Stimulated activated CD4-positive, alpha-beta T cell treated with anti-CD3 and anti-CD28 coated beads, Interleukin-12 subunit alpha, Interleukin-12 subunit beta, amount 100 ng/mL, for 24 hours (primary cell): ENCODE data around the gene KIF12.
"Not testable (repeated sequence)": the region's sequence is repeated elsewhere in the genome, so short reads cannot be mapped to it uniquely, and the experiment has no call there.

Source experiments
- DNase-seq, 2 experiments: peaks; one replicate each; pipeline ENCODE4 v3.0.0-alpha.2; 2020; ENCODE audit warnings: low read depth in 2 of 2

The KIF12 gene

DNA sequence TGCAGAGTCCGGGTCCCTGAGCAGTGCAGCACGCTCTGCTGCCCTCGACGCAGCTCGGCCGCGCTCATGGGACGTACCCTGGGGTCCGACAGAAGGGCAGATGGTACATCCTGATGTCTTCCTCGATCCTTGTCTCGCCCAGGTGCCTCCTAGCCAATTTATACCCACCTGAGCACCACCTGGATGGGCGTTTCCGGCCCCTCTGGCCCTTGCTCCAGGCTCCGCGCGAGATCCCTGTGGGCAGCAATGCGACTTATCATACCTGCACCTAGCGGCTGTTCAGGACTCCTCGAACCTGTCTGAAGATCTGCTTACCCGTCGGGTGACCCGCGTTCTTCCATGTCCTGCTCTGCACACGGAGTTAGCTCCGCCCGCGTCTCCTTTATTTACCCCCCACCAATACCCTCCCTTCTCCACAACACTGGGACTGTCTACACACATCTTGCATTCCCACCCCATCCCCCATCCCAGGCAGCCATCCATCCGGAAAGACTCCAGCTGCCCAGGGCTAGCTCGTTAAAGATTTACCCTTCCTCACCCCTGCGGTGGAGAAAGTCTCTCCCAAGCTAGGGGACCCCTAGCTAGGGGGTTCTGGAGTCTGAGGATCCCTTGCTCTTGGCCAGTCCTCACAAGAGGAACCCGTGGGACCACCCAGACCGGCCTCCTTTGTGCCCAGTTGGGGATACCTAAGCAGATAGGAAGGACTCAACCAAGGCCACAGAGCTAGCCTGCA, at the start of gene KIF12:
TSS of gene KIF12 (minus strand) at position 357 of the 733 bp plus-strand sequence. CDS start at position 341, 16 bp downstream.
- no peak for DNase-seq

DNA sequence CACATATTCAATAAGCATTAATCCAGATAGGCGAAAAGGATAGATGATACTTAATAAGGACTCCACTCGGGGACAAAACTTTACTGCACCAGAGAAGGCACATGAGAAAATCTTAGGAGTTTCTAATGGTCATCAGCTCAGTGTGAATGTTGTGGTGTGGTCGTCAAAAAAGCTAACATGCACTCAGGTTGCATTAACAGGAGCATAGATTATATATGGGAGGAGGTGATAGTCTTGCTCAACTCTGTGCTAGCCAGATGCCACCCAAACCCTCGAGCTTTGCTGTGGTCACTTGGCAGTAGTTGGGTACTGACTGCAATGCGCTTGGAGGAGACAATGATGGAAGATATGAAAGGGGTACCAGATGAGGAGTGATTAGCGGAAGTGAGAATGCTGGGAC, 47.6 kb upstream of the KIF12 start:
- DNase-seq: no peak

DNA sequence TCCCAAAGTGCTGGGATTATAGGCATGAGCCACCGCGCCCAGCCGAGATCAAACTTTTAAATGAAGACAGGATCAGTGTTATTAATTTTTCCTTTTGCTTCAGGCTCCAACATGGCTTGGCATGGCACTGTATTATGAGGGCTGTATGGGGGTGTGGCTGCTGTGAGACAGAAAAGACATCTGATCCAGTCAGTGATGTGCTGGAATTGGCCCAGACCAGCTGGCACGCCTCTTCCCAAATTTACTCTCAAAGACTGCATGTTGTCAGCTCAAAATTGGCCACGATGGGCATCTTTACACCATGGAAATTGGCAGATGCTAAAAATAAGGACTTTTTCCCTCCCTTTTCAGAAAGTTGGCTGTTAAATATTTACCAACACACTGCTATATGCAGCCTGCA, 44.1 kb upstream of the KIF12 start:
- no peak for DNase-seq

GRCh38 chr9:114141553-114142402, 42.7 kb upstream of the KIF12 start:
- no peak for DNase-seq

DNA sequence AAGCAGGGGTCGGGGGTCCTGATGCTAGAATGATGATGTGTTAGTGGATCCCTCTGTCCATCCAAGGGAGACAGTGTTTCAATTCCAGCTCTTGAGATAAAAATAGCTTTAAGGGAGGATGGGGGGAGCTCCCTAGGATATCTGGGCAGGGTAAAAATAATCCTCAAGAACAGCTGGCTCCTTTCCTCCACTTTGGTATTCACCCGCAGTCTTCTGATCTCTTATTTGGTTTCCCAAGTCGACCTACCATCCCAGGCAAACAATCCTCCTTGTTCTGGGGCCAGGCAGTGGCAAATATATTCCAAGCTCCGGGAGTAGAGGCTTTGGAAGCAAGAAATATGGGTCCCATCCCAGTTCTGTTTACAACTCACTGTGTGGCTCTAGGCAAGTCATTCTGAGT, 41.8 kb upstream of the KIF12 start:
- no peak for DNase-seq

DNA sequence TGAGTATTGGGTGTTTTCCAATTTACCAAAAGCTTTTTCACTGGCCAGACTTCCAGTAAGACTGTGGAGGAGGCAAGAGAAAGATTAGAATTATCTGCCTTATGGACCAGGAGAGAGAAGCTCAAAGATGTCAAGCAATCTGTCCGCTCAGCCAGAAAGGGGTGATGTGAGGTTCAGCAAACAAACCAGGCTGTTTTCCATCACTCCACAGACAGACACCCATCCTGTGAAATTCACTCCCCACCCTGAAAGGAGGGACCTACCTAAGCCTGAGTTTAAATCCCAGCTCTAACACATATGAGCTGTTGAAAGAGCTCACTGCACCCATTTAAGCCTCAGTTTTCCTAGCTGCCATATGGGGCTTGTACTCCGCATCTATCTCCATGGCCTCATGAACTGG, 41.3 kb upstream of the KIF12 start:
- no peak for DNase-seq

- no peak for DNase-seq
Observed at GRCh38 chr9:114139071-114139470, 40.0 kb upstream of the KIF12 start.

- no peak for DNase-seq
Observed at GRCh38 chr9:114138552-114138971, 39.5 kb upstream of the KIF12 start.

DNA sequence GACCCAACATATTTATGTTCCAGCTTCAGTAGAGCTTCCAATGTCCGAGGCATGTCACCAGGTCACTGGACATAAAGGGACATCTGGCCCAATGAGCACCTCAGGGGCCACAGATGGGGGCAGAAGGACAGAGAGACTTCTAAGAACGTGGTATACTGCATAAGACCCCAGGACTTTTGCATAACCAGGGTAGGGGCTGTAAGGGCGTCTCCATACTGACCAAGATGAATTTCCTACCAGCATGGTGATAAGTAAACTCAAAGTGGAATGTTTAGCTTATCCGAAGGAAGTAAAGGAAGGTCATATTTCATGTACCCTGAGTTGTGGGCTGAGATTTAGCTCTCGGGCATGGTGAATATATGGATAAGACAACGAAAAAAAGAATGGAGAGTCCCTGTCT, 38.7 kb upstream of the KIF12 start:
- no peak for DNase-seq

GRCh38 chr9:114134827-114135396, 35.8 kb upstream of the KIF12 start:
- no peak for DNase-seq

DNA sequence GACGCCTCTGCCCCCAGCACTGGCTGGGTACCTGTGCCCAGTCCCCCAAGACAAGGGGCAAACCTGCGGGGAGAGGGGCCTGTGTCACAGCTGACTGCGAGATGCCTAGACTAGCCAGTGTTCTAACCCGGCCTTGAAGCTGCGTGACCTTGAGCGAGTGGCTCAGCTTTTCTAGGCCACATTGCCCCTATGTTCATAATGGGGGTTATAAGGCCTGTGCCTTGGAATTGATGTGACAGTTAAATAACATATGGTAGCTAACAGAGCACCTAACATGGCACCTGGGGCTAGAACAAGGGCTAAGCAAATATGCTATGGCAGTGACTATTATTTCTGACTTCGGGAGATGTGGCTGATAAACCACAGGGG, 33.4 kb upstream of the KIF12 start:
- DNase-seq: no peak

GRCh38 chr9:114131808-114132549, 32.9 kb upstream of the KIF12 start:
- DNase-seq: no peak

DNA sequence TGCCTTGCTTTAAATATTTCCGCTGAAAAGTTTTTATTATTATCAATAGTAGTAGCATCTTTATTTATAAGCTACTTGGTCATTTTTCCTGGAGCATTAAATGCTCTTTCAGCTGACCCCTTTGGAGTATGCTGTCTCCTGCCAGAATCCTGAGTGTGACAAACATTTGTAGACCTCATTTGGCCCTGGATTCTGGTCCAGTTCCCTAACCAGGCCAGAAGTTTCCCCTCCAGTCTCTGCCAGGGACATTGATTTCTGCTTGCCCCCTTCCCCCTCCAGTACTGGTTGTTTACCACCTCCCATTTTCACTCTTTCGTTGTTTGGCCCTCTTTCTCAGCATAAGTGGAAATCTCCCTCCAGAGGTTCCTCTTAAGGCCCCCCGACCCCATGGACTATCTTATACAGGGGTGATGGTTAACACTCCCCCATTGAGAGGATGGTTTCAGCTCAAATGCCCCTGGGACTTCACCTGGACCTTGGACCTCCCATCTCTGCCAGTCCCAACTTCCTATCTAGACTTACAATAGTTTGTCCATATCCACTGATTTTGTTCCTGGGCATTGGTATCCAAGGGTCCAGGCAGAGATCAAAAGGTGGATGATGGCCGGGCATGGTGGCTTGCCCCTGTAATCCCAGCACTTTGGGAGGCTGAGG, 31.7 kb upstream of the KIF12 start:
- DNase-seq: no peak

GRCh38 chr9:114130141-114130540, 31.0 kb upstream of the KIF12 start:
- DNase-seq: no peak

- not testable (repeated sequence) for DNase-seq
Observed at GRCh38 chr9:114128759-114129158, 29.7 kb upstream of the KIF12 start.

- DNase-seq: no peak
Observed at GRCh38 chr9:114126247-114127060, 27.4 kb upstream of the KIF12 start.

DNA sequence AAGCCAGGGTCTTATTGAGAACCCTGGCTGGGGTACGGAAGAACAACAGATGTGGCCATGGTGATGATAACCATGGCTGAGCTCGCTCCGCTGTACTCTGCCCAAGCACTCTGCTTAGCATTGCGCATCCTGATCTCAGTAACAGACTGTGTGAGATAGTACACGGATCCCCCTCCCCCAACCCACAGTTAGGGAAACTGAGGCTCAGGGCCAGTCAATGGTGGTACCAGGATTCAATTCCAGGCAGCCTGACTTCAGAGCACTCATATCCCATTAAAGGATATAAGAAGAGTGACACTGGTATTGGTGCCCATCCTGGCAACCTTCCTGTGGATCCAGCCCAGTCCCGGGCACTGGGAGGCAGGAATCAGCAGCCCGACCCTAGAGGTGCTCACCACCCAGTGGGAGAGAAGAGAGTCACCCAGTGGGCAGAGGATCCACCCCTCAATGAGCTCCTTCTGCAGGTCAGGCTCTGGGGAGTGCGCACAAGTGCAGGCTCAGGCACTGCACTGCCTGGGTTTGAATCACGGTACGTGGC, 26.5 kb upstream of the KIF12 start:
- DNase-seq: no peak

DNA sequence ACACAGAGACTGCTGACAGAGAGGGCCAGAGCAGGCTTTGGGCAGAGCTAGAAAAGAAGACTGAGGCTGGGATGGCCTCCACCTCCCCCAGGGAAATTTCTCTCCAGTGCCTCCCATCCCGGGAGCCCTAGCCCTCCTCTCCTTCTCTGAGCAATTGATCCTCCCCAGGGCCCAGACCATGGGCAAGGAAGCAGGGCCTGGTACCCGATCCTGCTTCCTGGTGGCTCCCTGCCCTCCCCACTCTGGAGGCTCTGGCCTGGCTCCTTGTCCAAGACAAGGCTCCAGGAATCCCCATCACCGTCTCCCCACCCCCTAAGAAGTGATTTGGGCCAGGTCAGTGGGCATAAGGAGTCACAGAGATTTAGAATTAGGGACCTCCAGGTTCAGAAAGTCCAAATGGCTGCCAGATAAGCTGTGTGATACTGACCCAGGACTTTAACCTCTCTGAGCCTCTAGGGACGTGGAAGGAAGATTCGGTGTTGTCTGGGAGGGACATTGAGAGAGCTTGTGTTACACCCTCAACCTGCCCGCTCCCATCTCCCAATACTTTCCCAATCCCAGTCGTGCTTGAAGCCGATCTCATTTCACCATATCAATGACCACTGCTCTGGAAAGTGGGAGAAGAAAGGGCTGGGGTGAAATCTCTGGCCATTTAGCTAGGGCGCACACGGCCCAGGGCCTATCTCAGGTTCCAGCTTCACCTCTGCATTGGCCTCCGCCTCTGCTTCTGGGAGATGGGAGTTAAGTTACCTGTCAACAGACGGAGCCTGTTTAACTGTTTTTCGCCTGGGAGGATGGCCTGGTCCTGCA, 25.8 kb upstream of the KIF12 start:
- DNase-seq: no peak

DNA sequence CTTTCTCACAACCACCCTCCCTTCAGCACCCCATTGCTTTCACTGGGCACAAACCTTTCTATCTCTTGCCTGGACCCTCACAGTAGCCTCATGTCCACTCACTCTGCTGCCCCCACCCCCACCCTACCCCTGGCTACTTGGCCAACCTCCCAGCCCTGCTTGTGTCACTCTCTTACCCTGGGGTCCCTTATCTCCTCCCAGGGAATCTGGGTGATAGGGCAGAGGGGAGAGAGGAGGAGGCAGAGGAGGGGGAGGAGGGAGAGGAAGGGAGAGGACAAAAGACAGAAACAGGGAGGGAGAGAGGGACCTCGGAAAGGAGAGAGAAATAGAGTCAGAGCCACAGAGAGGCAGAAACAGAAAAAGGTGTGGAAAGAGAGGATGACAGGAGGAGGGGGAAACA, 25.0 kb upstream of the KIF12 start:
- no peak for DNase-seq
